RWPE2 (cell line): ENCODE measurements around the gene TSKS.

Source experiments
- ATAC-seq: fragments of 200-7000 bp; cut with Tn5 transposase; 3 replicates; pipeline ENCODE4 v1.9.1; 2021; ENCODE audit warnings: low read depth
- DNase-seq: peaks from one replicate; pipeline ENCODE4 v3.0.0-alpha.2; 2020; ENCODE audit warnings: low spot score
- H3K27ac ChIP-seq: fragments of 450-650 bp; 2 replicates; pipeline ENCODE4 v1.5.1; 2017; ENCODE audit warnings: mild to moderate bottlenecking; ENCODE audit not compliant: poor library complexity, severe bottlenecking
- H3K27me3 ChIP-seq: fragments of 250-450 bp; sonication (Bioruptor Pico); 2 replicates; pipeline ENCODE4 v1.5.1; 2021; ENCODE audit warnings: mild to moderate bottlenecking, moderate library complexity; ENCODE audit not compliant: insufficient read depth, poor library complexity, severe bottlenecking
- H3K36me3 ChIP-seq: fragments of 250-450 bp; sonication (Bioruptor Pico); 2 replicates; pipeline ENCODE4 v1.5.1; 2020; ENCODE audit warnings: low read depth, mild to moderate bottlenecking, moderate library complexity
- H3K4me1 ChIP-seq: fragments of 250-450 bp; sonication (Bioruptor Pico); 2 replicates; pipeline ENCODE4 v1.5.1; 2021; ENCODE audit warnings: mild to moderate bottlenecking, moderate library complexity; ENCODE audit not compliant: insufficient read depth, poor library complexity, severe bottlenecking
- H3K4me3 ChIP-seq: fragments of 250-450 bp; sonication (Bioruptor Pico); 2 replicates; pipeline ENCODE4 v1.5.1; 2021; ENCODE audit warnings: mild to moderate bottlenecking, moderate library complexity; ENCODE audit not compliant: severe bottlenecking
- H3K9me3 ChIP-seq: fragments of 250-450 bp; sonication (Bioruptor Pico); 2 replicates; pipeline ENCODE4 v1.5.1; 2021; ENCODE audit warnings: mild to moderate bottlenecking, moderate library complexity; ENCODE audit not compliant: severe bottlenecking
- TF ChIP-seq, protein P1 (sequence below): fragments of 450-650 bp; IDR thresholded peaks from one replicate; pipeline ENCODE4 v1.5.1; 2017; ENCODE audit warnings: mild to moderate bottlenecking, moderate library complexity; ENCODE audit not compliant: poor library complexity, severe bottlenecking

TSKS gene

DNA sequence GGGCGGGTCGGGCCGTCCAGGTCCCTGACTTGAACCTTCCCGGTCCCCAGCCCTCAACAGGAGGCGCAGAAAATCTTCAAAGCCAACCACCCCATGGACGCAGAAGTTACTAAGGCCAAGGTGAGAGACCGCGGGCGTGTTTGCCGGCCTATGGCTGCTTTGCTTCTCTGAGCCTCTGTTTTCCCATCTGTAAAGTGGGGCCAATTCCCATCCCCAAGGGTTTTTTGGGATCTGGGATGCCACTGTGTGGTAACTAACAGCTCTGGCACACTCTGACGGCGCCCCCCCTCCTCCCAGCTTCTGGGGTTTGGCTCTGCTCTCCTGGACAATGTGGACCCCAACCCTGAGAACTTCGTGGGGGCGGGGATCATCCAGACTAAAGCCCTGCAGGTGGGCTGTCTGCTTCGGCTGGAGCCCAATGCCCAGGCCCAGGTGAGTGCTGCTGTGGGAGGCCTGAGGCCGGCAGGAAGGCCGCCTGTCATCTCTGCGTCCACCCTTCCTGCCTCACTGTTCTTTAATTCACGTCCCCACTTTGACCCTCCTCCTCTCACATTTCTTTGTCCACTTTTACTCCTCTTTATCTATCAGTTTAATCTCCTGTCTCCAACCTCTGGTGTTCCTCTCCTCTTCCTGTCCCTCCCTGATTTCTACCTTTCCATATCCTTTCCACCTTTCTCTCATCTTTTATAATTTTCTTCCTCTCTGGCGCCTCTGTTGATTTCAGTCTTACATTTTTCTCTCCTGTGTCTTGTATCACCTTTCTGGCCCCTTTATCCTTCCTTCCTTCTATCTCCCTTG, 42.9 kb upstream of the TSKS start:
- Histone ChIP-seq H3K36me3 (peaks cover 31% of the 10 kb centered on the region), H3K4me3 (no peak overlapping the region), H3K27ac (no peak overlapping the region), H3K9me3 (no peaks in the 10 kb centered on the region), H3K4me1 (no peaks in the 10 kb centered on the region), H3K27me3 (no peaks in the 10 kb centered on the region)
- no peak for ATAC-seq
- TF ChIP-seq, protein P1, sequence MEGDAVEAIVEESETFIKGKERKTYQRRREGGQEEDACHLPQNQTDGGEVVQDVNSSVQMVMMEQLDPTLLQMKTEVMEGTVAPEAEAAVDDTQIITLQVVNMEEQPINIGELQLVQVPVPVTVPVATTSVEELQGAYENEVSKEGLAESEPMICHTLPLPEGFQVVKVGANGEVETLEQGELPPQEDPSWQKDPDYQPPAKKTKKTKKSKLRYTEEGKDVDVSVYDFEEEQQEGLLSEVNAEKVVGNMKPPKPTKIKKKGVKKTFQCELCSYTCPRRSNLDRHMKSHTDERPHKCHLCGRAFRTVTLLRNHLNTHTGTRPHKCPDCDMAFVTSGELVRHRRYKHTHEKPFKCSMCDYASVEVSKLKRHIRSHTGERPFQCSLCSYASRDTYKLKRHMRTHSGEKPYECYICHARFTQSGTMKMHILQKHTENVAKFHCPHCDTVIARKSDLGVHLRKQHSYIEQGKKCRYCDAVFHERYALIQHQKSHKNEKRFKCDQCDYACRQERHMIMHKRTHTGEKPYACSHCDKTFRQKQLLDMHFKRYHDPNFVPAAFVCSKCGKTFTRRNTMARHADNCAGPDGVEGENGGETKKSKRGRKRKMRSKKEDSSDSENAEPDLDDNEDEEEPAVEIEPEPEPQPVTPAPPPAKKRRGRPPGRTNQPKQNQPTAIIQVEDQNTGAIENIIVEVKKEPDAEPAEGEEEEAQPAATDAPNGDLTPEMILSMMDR = no peak
- DNase-seq = peak; percentile 46

DNA sequence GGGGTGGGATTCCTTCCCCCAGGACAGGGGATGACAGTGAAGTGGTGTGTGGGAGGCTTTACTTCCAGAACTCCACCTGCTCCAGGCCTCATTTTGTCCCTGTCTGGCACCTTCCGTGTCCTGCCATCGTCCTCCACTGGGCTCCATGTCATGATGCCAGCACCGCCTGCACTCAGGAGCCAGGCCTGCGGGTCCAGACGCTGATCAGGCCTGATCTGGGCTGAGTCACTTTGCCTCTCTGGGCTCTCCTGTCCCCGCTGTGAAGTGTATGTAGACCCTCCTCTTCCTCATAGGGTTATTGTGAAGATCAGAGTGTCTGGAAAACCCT, 40.4 kb upstream of the TSKS start:
- TF ChIP-seq, protein P1 = no peak
- no peaks in the 10 kb centered on the region for H3K27me3 ChIP-seq
- ATAC-seq (no peak), DNase-seq (peak; percentile 48)
- no peak overlapping the region for H3K4me3 ChIP-seq
- H3K27ac ChIP-seq = no peak overlapping the region
- no peaks in the 10 kb centered on the region for H3K9me3 ChIP-seq
- H3K4me1 ChIP-seq = no peaks in the 10 kb centered on the region
- H3K36me3 ChIP-seq = peaks cover 51% of the 10 kb centered on the region

DNA sequence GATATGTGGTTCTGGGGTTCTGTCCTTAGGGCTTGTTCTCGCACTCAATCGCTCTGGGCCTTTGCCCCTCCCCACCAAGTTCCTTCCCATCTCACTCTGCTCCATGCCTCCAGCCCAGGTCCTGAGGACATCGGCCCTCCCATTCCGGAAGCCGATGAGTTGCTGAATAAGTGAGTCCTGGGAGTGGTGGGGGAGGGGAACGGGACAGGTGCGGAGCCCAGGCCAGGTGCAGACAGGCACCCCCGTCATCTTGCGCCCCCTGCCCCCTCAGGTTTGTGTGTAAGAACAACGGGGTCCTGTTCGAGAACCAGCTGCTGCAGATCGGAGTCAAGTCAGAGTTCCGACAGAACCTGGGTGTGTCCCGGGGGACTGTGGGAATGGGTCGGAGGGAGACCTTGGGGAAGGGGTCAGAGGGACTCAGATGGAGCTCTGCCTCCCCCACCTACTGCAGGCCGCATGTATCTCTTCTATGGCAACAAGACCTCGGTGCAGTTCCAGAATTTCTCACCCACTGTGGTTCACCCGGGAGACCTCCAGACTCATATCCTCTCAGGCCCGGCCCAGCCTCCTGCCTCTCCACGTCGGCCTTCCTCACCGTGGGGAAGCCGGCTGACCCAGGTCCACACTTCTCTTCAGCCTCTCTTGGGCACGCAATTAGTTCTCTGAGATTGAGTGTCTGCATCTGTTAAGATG, 39.9 kb upstream of the TSKS start:
- Histone ChIP-seq H3K9me3 (no peaks in the 10 kb centered on the region), H3K36me3 (peaks cover 51% of the 10 kb centered on the region), H3K27me3 (no peaks in the 10 kb centered on the region), H3K4me1 (no peaks in the 10 kb centered on the region), H3K4me3 (no peak overlapping the region), H3K27ac (no peak overlapping the region)
- DNase-seq = peak; percentile 66
- ATAC-seq = no peak
- TF ChIP-seq, protein P1 = no peak

DNA sequence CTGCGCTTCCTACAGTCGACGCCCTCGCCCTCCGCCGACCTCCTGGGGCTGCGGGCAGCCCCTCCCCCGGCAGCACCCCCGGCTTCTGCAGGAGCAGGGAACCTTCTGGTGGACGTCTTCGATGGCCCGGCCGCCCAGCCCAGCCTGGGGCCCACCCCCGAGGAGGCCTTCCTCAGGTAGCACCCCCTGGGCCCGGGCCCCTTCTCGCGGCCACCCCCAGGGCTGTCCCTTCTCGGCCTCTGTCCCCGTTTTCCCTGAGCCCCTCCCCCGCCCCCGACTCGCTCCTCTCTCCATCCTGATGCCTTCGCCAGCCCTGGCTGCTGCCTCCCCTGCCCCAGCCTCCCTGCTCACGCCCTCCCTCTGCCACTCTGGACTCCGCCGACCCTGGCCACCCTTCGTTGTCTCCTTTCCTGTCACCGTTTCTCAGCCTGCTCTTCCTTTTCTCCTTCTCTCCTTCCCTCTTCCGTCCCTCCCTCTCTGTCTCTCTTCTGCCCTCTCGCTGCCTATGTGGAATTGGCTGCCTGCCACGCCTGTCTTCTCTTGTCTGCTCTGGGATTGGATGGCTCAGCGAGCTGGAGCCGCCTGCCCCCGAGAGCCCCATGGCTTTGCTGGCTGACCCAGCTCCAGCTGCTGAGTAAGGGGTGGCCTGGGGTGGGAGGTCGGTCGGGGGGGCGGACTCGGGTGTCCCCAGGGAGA, 39.0 kb upstream of the TSKS start:
- TF ChIP-seq, protein P1 = no peak
- Histone ChIP-seq H3K36me3 (peaks cover 60% of the 10 kb centered on the region), H3K27me3 (no peaks in the 10 kb centered on the region), H3K4me3 (no peak overlapping the region), H3K27ac (no peak overlapping the region), H3K4me1 (no peaks in the 10 kb centered on the region), H3K9me3 (no peaks in the 10 kb centered on the region)
- DNase-seq (peak; percentile 68), ATAC-seq (no peak)
